ENCODE data around the gene SLC6A19.
"Not testable (repeated sequence)": the region's sequence is repeated elsewhere in the genome, so short reads cannot be mapped to it uniquely, and the experiment has no call there.

SLC6A19 gene

DNA sequence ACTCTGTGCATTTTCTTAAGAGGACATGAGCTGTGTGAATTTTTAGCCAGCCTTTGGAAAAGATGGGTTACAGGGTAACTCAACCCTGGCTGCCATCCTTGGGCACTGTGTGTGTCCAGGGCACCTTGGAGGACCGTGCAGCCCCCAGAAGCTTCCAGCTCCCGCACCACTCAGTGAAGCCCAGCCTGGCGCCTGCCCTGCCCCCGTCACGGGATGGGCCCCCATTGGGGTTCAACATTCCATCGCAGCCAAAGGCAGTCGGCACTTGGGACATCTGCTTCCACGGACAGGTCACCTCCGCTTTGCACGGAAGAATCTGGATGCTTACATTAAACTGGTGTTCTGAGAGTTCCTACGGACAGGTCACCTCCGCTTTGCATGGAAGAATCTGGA, 21.9 kb downstream of the SLC6A19 start:
- DNase-seq (ENCODE audit: low read depth), result no peak

DNA sequence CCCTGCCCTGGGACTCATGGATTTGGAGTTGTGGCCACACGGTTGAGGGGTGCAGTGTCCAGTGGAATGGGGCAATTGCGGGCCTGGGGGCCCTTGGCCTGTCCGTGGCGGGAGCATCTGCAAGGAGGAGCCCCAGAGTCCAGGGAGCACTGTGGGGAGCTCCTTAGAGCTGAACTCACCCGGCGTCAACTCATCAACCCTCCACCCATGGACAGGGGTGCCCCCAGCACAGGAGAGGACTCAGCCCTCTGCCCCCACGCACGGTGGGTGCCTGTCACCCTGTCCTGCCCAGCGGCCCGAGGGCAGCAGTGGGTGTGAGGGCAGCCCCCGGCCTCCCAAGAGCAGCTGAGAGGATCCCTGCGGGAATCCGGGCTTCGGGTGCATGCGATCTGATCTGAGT, 23.2 kb downstream of the SLC6A19 start:
- no peak for DNase-seq (ENCODE audit: low read depth)

DNA sequence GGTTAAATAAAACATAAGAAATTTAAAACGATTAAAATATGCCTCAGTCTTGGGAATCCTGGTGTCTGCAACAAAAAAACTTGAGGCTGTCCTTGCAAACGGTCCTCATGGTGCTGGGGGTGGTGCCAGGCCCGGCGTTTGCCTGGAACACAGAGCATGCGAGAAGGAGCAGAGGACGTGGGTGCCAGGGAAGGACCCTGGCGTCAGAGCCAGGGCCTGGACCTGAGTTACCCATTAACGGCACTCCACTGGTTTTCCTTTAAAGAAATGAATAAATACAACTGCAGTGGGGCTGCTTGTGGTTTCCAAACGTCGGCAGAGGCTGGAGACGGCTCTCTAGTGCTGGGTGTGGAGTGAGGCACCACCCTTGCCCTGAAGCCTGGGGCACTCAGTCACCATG, 23.7 kb downstream of the SLC6A19 start, which contains the start of gene SLC6A18:
TSS of gene SLC6A18 (plus strand) at position 301 of the 400 bp plus-strand sequence. CDS start at position 398, 97 bp downstream.
- DNase-seq (ENCODE audit: low read depth), result no peak

DNA sequence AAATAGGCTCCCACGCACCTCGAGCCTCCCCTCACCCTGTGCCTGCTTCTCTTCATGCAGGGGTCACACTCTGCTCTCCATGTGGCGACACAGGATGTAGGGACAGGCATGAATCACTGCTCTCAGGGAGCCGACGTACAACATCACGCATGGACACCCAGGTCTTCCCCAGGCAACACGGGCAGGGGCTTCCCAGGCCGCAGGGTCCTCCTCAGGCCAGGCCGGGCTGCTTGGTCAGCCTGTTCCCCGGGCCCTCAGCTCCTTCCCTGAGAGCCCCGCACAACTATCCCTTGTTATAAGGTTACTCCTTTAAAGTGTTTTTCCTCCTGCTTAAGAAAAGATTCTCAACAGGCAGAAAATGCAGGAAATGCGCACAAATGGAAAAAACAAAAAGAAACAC, 24.8 kb downstream of the SLC6A19 start:
- DNase-seq (ENCODE audit: low read depth), result no peak

DNA sequence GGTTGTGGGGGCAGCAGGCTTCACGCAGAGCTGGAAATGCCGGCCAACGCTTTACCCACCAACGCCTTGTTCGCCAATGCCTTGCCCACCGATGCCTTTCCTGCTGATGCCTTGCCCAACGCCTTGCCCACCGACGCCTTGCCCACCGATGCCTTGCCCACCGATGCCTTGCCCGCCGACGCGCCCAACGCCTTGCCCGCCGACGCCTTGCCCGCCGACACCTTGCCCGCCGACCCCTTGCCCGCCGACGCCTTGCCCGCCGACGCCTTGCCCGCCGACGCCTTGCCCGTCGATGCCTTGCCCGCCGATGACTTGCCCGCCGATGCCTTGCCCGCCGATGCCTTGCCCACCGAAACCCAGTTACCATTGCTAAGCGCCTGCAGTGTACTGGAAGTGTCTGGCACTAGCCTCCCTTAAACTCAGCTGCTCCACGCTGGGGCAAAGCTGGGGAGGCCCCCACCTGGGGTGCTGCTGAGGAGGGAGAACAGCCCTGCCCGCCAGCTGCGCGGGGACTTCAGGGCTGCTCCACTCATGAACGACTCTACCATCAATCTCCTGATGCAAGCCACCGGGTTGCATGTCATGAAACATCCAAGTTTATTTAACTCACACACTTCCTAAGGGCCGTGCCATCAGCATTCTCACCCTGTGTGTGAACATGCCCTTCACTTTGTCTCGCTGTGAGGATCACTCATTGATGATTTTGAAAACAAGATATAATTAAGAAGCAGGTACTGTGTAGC, 25.6 kb downstream of the SLC6A19 start:
- no peak for DNase-seq (ENCODE audit: low read depth)

DNA sequence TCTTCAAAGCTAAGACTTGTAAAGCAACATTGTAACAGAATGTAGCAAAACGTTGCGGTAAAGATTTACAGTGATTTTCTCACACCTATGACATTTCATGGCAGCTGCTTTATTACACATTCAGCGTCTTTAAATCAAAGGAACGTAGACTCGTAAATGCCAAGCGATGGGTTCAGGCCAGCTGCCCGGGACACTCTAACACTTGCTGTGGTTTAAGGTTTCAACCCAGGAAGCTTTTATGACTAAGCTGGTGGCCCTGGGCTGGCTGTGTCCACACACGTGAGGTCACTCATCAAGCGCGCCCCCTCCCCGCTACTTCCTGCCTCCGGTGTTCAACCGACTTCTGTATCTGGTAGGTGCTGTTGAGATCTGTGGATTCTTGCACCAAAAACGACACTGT, 26.3 kb downstream of the SLC6A19 start:
- no peak for DNase-seq (ENCODE audit: low read depth)

DNA sequence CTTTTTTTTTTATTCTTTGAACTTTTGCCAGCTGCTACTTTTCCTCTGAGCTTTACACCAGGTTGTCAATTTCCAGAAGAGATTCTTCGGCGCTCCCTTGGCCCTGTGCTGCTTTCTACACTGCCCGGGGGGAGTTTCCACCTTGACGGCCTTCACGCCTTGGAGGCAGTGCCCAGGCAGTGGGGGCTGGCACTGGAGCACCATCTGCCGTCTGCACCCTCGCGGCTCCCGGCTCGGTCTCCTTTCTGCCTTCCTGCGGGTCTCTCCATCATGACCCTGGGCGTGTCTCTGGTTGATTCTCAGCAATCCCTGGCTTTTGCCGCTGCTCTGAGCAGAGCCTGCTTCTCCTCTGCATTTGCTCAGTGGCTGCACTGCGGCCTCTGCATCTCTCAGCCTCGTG, 26.7 kb downstream of the SLC6A19 start:
- DNase-seq (ENCODE audit: low read depth), result no peak

DNA sequence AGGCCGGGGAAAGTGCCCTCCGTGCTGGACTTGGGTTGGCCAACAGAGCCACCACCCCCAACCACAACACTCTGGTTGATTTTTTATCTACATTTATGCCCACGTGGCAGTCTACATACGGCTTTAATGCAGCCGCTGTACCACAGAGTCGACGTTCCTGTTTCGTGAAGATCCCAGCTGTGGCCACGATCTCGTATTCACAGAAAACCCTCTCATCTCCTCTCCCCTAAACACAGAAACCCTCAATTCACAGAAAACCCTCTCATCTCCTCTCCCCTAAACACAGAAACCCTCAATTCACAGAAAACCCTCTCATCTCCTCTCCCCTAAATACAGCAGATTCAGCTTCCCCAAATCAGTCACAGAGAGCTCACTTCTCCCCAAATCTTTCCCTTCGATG, 27.6 kb downstream of the SLC6A19 start:
- DNase-seq (ENCODE audit: low read depth), result not testable (repeated sequence)

DNA sequence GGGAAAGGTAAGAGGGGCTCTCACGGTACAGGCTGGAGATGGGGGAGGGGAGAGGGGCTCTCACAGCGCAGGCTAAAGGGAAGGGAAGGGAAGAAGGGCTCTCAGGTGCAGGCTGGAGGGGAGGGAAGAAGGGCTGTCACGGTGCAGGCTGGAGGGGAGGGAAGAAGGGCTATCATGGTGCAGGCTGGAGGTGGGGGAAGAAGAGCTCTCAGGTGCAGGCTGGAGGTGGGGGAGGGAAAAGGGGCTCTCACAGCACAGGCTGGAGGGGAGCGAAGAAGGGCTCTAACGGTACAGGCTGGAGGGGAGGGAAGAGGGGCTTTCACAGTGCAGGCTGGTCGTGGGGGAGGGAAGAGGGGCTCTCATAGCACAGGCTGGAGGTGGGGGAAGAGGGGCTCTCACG, 28.4 kb downstream of the SLC6A19 start:
- no peak for DNase-seq (ENCODE audit: low read depth)

DNA sequence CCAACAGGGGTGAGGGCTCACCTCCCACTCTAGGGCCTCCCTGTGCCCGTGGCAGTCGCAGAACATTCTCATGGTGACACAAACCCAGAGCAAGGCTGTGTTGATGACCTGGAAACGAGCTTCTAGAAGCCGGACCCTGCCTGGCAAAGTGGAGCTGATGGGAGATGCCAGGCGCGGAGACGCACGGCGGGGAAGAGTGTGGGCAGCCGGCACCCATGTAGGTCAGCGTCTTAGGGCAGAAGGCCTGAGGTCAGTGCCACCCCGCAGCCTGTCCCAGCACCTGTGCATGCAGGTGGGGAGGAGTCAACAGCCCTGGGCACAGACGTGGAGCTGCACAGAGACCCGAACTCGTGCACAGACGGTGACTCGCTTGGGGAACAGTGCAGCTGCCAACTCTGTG, 29.2 kb downstream of the SLC6A19 start:
- DNase-seq (ENCODE audit: low read depth), result no peak

DNA sequence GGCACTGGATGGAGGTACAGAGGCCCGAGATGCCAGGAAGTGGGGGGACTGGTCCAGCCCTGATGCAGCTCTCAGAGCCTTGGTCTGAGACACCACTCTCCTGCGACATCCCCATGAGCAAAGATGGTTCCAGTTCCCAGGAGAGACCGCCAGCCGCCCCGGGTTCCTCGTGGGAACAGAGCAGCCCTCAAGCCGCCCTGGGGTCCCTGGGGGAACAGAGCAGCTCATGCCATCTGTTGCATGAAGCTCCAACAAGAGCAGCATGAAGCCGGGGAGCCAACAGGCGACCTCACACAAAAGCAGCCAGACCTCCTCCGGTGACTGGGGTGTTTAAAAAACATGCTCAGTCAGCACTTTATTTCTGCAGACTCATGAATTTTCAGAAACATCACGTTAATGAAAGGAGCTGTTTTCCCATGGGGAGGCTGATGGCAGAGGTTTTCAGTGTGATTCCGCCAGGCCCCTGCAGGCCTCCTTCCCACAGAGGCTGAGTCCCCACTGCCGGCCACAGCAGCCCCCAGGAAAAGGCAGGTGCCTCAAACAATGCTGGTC, 30.0 kb downstream of the SLC6A19 start:
- DNase-seq (ENCODE audit: low read depth), result no peak

DNA sequence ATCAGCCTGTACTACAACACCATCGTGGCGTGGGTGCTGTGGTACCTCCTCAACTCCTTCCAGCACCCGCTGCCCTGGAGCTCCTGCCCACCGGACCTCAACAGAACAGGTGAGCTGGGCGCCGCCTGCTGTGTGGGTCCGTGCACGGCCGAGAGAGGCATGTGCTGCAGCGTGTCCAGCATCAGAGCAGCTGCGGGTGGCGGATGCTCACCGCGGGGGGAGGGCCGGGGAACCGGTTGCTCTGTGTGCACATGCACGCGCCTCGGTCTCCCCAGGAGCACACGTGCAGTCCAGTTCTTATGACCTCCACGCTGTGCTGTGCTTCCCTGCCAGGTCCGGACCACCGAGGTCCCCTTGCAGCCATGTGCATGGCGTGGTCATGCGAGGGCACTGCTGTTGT, 31.4 kb downstream of the SLC6A19 start:
- DNase-seq (ENCODE audit: low read depth), result no peak

DNA sequence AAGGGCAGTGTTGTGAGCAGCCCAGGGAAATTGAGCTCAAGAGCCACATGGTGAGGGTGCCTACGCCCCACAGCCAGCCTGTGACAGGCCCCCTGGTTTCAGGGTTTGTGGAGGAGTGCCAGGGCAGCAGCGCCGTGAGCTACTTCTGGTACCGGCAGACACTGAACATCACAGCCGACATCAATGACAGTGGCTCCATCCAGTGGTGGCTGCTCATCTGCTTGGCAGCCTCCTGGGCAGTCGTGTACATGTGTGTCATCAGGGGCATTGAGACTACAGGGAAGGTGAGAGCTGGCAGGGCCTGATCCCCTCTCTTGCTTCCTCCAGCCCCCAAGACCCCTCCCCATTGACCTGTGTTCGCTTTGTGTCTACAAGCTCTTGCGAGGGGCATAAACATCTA, 34.0 kb downstream of the SLC6A19 start:
- no peak for DNase-seq (ENCODE audit: low read depth)

DNA sequence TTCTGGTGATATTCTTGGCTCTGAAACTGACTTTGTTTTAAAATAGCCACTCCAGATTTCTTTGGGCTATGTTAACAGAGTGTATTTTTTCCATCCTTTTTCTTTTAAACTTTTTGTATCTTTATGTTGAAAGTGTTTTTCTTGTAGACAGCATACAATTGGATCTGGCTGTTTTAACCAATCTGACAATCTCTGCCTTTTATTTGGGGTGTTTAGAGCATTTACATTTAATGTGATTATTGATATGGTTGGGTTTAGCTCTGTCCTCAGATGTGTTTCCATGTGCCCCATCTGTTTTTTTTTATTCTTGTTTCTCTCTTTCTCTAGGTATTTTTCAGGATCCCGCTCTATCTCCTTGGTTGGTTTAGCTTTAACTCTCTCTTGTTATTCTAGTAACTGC, 34.4 kb downstream of the SLC6A19 start:
- no peak for DNase-seq (ENCODE audit: low read depth)

DNA sequence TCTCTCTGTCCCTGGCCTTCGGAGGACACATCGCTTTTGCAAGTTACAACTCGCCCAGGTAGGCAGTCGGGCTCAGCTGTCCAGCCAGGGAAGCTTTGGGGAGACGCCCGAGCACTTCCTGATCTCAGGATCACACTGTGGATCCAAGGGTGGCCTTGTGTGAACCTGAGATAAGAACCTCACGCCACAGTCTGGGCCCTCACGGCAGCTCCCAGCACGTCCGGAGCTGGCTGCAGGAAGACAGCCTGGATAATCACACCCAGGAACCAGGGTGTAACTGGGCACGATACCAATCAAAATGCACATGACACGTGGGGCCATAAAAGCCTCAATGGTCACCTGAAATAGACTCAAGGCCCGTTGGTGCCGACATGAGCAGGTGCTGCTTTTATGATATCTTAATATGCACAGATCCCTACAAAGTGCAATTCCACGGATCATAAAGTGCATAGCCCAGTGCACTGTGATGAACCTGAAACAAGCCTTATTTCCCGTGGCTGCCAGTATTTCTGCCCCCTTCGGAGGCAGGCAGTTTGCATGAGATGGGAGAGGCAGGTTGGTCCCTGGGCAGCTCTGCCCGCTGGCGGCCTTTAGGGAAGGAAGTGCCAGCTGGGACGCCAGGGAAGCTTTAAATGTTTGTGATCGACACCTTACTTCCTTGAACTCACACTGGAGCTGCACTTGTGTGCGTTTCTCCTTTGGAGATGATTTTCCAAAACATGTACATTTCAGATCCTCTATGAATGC, 38.3 kb downstream of the SLC6A19 start:
- no peak for DNase-seq (ENCODE audit: low read depth)

DNA sequence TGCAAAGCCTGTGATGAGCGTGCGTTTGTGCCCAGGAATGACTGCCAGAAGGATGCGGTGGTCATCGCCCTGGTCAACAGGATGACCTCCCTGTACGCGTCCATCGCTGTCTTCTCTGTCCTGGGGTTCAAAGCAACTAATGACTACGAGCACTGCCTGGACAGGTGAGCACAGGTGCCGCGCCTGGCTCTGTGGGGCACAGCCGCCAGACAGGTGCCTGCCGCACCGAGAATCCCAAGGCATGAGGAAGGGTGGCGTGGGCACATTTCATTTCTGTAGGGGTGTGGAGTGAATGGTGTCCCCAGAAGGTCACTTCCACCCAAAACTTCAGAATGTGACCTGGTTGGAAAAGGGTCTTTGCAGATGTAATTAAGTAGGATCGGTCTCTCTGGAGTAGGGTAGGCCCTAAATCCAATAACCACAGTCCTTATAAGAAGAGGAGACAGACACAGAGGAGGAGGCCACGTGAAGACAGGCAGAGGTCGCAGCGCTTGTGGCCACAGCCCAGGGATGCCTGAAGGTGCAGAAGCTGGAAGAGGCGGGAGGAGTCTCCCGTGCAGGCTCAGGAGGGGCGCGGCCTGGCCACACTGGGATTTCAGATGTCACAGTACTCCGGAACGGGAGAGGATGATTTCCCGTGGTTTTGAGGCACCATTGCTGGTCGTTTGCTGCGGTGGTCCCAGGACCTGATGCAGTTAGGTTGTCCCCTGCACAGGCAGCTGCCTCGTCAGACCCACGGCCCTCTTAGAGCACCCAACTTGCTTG, 39.3 kb downstream of the SLC6A19 start:
- DNase-seq (ENCODE audit: low read depth), result no peak

DNA sequence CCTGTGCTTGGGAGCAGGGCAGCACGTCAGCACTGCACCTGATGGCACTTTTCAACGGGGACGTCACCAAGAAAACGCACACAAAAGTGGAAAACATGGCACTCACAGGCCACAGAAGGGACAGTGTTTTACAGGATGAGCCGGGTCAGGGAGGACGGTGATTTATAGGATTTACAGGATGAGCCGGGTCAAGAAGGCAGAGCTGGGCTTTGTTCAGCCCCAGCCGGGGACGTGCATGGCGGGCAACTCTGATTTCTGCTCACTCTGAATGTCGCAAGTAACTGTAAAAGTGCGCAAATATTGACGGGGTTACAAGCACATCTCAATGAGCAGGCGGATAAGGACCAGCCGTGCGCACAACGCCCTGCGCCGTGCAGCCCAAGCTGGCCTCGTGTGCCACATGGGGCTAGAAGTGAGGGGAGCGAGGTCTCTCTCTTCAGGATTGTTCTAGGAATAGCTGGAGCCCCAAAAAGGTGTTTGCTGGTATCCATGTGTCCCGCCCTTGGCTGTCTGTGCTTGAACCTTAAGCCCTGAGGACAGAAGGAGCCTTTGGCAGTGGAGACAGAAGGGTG, 40.2 kb downstream of the SLC6A19 start:
- DNase-seq (ENCODE audit: low read depth), result no peak

DNA sequence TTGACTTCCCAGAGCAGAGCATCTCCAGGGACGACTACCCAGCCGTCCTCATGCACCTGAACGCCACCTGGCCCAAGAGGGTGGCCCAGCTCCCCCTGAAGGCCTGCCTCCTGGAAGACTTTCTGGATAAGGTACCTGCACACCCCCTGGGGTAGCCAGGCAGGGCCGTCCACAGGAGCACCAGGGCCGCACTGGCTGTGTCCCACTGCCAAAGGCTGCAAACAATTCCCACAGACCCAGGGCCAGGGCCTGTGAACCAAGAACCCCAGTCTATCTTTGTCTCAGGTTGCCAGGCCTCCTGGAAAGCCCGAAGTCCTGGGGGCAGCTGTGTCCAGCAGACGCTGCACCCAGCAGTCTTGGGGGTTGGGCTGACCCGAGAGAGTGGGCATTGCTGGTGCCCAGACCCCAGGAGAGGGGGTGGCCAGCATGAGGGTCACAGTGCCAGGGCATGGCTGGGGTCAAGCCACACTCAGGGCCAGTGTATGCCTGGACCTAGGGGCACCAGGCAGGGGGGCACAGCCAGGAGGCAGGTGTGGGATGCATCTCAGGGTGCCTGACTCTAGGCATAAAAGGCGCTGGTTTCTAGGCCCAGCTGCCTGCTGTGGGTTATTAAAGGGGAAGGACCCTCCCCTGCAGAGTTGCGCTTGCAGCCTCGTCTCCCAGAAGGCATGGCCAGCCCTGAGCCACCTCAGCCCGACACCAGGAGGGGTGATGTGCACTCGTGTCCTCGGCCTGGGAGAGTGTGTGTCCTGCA, 41.5 kb downstream of the SLC6A19 start:
- no peak for DNase-seq (ENCODE audit: low read depth)

DNA sequence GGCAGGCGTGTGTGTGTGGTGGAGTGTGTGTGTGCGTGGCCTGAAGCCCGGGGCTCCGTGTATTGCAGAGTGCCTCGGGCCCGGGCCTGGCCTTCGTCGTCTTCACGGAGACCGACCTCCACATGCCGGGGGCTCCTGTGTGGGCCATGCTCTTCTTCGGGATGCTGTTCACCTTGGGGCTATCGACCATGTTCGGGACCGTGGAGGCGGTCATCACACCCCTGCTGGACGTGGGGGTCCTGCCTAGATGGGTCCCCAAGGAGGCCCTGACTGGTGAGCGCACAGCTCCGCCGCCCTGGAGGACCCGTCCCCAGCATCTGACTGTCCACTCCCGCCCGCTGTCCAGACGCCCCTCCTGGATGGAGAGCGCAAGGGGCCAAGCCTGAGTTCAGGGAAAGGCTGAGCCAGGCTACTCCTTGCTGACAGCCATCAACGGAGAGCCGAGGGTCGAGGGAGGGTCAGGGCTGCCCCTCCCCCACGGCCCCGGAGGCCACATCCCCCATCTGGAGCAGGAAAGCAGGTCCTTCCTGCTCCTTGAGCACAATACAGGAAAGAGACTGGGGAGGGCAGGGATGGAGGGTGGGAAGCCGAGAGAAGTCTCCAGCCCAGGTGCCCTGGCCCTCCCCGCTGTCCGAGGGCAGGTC, 42.2 kb downstream of the SLC6A19 start:
- no peak for DNase-seq (ENCODE audit: low read depth)

DNA sequence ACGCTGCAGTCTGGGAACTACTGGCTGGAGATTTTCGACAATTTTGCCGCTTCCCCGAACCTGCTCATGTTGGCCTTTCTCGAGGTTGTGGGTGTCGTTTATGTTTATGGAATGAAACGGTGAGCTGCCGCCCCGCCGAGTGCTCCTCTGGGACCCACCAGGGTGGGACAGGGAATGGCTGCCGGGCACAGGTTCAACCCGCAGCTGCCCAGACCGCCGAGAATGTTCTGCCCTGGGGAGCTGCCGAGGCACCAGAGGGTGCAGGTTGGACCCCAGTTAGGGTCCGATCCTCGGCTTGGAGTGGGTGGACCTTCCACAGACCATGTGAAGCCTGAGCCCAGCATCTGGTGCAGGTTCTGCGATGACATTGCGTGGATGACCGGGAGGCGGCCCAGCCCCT, 42.9 kb downstream of the SLC6A19 start:
- DNase-seq (ENCODE audit: low read depth), result no peak

DNA sequence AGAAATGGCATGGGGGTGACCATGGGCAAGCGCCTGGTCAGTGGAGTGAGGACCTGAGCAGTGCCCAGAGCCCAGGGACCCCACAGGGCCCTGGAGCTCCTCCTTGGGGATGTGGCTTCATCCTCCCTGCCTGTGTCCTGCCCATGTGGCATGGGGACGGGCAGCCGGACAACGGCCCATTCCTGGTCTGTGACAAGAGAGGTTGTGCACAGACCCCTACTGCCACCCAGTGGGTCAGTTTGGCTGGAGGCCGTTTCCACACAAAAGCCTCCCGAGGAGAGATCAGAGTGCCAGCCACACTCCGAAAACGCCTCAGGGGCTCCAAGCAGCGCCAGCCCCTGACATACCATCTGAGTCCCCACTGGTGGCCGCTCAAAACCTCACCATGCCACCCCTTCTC, 43.6 kb downstream of the SLC6A19 start:
- no peak for DNase-seq (ENCODE audit: low read depth)
